ENCODE data around the gene DPCD. TPM values are rescaled to one million over a fixed set of nuclear protein-coding genes. Genes with fewer than 3 reads are reported as not detected.

DPCD gene
- total RNA-seq, result under 1 TPM; 0.31 to 0.96 TPM
- polyA plus RNA-seq (2013, experiment 1 of 2), result 1.8 TPM
- polyA plus RNA-seq (2013, experiment 2 of 2), result 2.3 TPM
- total RNA-seq, result 0 to 16.1 (median 0.81) reads per million in 172 experiments

- peak; percentile 80 to 94 (median 88) for DNase-seq
- peaks cover 6% of the 10 kb centered on the region for H3K27me3 Mint-ChIP-seq
- H3K27ac Mint-ChIP-seq, result peak within 1 kb of the TSS; percentile 79
- ChIA-PET CTCF (interaction anchor here (2.0 kb wide), 1 partner anchor 18 kb away, joined by 8 read pairs; no protein-coding TSS in a partner anchor), POLR2A (interaction anchor here (0.7 to 2.0 kb wide), 6 partner anchors 10 to 234 kb away, joined by 3 to 8 read pairs (median 5); partner anchors contain the start of genes FBXW4 and OGA)
- Histone ChIP-seq H3K27ac (ENCODE audit: low read depth in 1 of 2, low read length in 2 of 2) (peak within 1 kb of the TSS in 1 of 2 donors; percentile 59), H3K4me1 (ENCODE audit: insufficient read depth, low read length) (peaks cover 24% of the 10 kb centered on the region), H3K4me3 (ENCODE audit: low read length) (peak within 1 kb of the TSS; percentile 72), H3K36me3 (ENCODE audit: insufficient read depth, low read length) (peaks cover 27% of the 10 kb centered on the region), H3K27me3 (ENCODE audit: control insufficient read depth in 1 of 2, insufficient read depth in 2 of 2, low read length in 2 of 2) (no peaks in the 10 kb centered on the region), H3K9me3 (ENCODE audit: control insufficient read depth in 1 of 2, insufficient read depth in 1 of 2, low read length in 2 of 2) (no peaks in the 10 kb centered on the region)
- H3K36me3 Mint-ChIP-seq (ENCODE audit: low read depth), result peaks cover 32% of the 10 kb centered on the region
- H3K9me3 Mint-ChIP-seq, result no peaks in the 10 kb centered on the region
- peak within 1 kb of the TSS; percentile 97 for H3K4me3 Mint-ChIP-seq
- intact Hi-C loops (cut with DNase I, micrococcal nuclease), result loop anchor here in 1 of 2 experiments (5.0 to 10.0 kb wide), 3 partner anchors 104 to 1051 kb away; partner anchors contain the start of genes BTRC and HIF1AN
- H3K4me1 Mint-ChIP-seq (ENCODE audit: low read depth), result peaks cover 24% of the 10 kb centered on the region
- peak; percentile 90 for ATAC-seq (ENCODE audit: poor library complexity)
- TF ChIP-seq, protein P1, sequence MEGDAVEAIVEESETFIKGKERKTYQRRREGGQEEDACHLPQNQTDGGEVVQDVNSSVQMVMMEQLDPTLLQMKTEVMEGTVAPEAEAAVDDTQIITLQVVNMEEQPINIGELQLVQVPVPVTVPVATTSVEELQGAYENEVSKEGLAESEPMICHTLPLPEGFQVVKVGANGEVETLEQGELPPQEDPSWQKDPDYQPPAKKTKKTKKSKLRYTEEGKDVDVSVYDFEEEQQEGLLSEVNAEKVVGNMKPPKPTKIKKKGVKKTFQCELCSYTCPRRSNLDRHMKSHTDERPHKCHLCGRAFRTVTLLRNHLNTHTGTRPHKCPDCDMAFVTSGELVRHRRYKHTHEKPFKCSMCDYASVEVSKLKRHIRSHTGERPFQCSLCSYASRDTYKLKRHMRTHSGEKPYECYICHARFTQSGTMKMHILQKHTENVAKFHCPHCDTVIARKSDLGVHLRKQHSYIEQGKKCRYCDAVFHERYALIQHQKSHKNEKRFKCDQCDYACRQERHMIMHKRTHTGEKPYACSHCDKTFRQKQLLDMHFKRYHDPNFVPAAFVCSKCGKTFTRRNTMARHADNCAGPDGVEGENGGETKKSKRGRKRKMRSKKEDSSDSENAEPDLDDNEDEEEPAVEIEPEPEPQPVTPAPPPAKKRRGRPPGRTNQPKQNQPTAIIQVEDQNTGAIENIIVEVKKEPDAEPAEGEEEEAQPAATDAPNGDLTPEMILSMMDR (IDR thresholded peaks at IDR 0.05), result no peak
These were observed at the start of gene DPCD, which contains the start of gene POLL for GRCh38 chr10:101587725-101588653. DPCD (plus strand) TSS chr10:101588321; CDS start chr10:101588337, 16 bp downstream. POLL (minus strand) TSS chr10:101588257; CDS start chr10:101587360, 897 bp downstream.

DNA sequence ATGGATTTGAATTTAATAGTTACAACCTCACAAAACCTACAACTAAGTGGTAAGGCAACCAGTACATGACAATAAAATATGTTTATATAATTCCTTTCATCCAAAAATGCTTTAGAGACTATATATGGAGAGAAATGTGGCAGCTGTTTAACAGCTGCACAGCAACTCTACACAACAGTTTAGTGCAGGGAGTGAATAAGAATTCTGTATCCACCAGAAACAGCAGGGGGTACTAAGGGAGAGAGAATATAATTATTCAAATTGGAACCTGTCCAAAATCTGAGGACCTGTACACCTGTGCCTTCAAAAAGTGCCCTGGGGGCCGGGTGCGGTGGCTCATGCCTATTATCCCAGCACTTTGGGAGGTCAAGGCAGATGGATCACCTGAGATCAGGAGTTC is 49.7 kb upstream of the DPCD start:
- intact Hi-C loops (cut with DNase I, micrococcal nuclease), result no loop called here
- ATAC-seq (ENCODE audit: poor library complexity) (no peak), DNase-seq (no peak)
- H3K36me3 Mint-ChIP-seq (ENCODE audit: low read depth), result peaks cover 77% of the 10 kb centered on the region
- no peaks in the 10 kb centered on the region for H3K4me1 Mint-ChIP-seq (ENCODE audit: low read depth)
- no peaks in the 10 kb centered on the region for H3K27me3 Mint-ChIP-seq
- no peaks in the 10 kb centered on the region for H3K9me3 Mint-ChIP-seq
- POLR2A ChIA-PET, result no interaction called here
- TF ChIP-seq, protein P1 (IDR thresholded peaks at IDR 0.05), result no peak
- Histone ChIP-seq H3K36me3 (ENCODE audit: insufficient read depth, low read length) (peaks cover 27% of the 10 kb centered on the region), H3K27me3 (ENCODE audit: control insufficient read depth in 1 of 2, insufficient read depth in 2 of 2, low read length in 2 of 2) (no peaks in the 10 kb centered on the region), H3K27ac (ENCODE audit: low read depth in 1 of 2, low read length in 2 of 2) (no peak overlapping the region), H3K4me3 (ENCODE audit: low read length) (no peak overlapping the region), H3K9me3 (ENCODE audit: control insufficient read depth in 1 of 2, insufficient read depth in 1 of 2, low read length in 2 of 2) (no peaks in the 10 kb centered on the region), H3K4me1 (ENCODE audit: insufficient read depth, low read length) (no peaks in the 10 kb centered on the region)
- CTCF ChIA-PET, result no interaction called here
- no peak overlapping the region for H3K4me3 Mint-ChIP-seq
- H3K27ac Mint-ChIP-seq, result no peak overlapping the region

GRCh38 chr10:101545898-101546297 is 42.2 kb upstream of the DPCD start:
- intact Hi-C loops (cut with DNase I, micrococcal nuclease), result no loop called here
- Histone ChIP-seq H3K9me3 (ENCODE audit: control insufficient read depth in 1 of 2, insufficient read depth in 1 of 2, low read length in 2 of 2) (no peaks in the 10 kb centered on the region), H3K36me3 (ENCODE audit: insufficient read depth, low read length) (peaks cover 3% of the 10 kb centered on the region), H3K4me3 (ENCODE audit: low read length) (no peak overlapping the region), H3K4me1 (ENCODE audit: insufficient read depth, low read length) (no peaks in the 10 kb centered on the region), H3K27me3 (ENCODE audit: control insufficient read depth in 1 of 2, insufficient read depth in 2 of 2, low read length in 2 of 2) (no peaks in the 10 kb centered on the region), H3K27ac (ENCODE audit: low read depth in 1 of 2, low read length in 2 of 2) (no peak overlapping the region)
- no peaks in the 10 kb centered on the region for H3K27me3 Mint-ChIP-seq
- no peak overlapping the region for H3K27ac Mint-ChIP-seq
- ChIA-PET CTCF (no interaction called here), POLR2A (no interaction called here)
- no peak overlapping the region for H3K4me3 Mint-ChIP-seq
- DNase-seq, result no peak
- peaks cover 57% of the 10 kb centered on the region for H3K36me3 Mint-ChIP-seq (ENCODE audit: low read depth)
- ATAC-seq (ENCODE audit: poor library complexity), result no peak
- no peaks in the 10 kb centered on the region for H3K4me1 Mint-ChIP-seq (ENCODE audit: low read depth)
- H3K9me3 Mint-ChIP-seq, result no peaks in the 10 kb centered on the region
- TF ChIP-seq, protein P1 (IDR thresholded peaks at IDR 0.05), result no peak

All from CD4-positive, alpha-beta T cell (primary cell).